Measurements from ENCODE around the gene UBTD1. TPM values are rescaled to one million over a fixed set of nuclear protein-coding genes. Genes with fewer than 3 reads are reported as not detected.
A peak's percentile ranks its signal among the peaks of the same experiment; 100 is the strongest.

The UBTD1 gene
- polyA plus RNA-seq, 4 donors = 1.1 to 7.6 (median 4.8) TPM

DNA sequence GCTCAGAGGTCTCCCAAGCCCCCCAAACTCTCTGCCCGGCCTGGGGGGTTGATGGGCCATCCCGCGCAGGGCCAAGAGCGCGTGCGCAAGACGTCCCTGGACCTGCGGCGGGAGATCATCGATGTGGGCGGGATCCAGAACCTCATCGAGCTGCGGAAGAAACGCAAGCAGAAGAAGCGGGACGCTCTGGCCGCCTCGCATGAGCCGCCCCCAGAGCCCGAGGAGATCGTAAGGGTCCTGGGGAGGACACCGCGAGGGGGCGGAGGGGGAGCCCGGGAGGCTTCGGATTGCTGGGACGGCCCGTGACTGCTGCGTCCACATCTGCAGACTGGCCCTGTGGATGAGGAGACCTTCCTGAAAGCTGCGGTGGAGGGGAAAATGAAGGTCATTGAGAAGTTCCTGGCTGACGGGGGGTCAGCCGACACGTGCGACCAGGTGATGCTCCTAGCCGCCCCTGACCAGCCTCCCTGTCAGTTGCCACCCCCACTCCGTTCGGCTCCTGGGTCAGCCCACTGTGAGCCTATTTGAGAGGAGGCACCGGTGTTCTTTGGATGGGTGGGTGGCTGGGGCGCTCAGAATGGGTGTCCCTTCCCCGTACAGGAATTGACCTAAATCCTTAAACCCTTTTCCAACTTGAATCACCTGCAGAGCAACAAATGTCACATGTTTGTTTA is 79.6 kb downstream of the UBTD1 start:
- H3K4me3 ChIP-seq (ENCODE audit: low read depth in 1 of 3, low read length in 3 of 3) = peak overlapping the region in 1 of 3 donors; percentile 5
- DNase-seq = no peak
- H3K27me3 ChIP-seq (ENCODE audit: control insufficient read depth in 3 of 3, insufficient read depth in 3 of 3, low read length in 3 of 3) = peaks cover 0 to 14% (median 0%) of the 10 kb centered on the region in 3 donors
- H3K27ac ChIP-seq (ENCODE audit: low read depth in 1 of 3, low read length in 2 of 3) = no peak overlapping the region
- H3K4me1 ChIP-seq (ENCODE audit: control insufficient read depth in 3 of 3, insufficient read depth in 2 of 3, low read depth in 1 of 3, low read length in 2 of 3) = no peaks in the 10 kb centered on the region
- no peaks in the 10 kb centered on the region for H3K9me3 ChIP-seq (ENCODE audit: control insufficient read depth in 2 of 2, insufficient read depth in 1 of 2, low read depth in 1 of 2, low read length in 1 of 2)
- WGBS, 3 donors = 67 to 82% (median 77%) methylated on average over 40 of the region's 40 CpGs
- H3K36me3 ChIP-seq (ENCODE audit: control insufficient read depth in 3 of 3, insufficient read depth in 2 of 3, low read depth in 1 of 3, low read length in 3 of 3) = no peaks in the 10 kb centered on the region
- FAIRE-seq = no peak

DNA sequence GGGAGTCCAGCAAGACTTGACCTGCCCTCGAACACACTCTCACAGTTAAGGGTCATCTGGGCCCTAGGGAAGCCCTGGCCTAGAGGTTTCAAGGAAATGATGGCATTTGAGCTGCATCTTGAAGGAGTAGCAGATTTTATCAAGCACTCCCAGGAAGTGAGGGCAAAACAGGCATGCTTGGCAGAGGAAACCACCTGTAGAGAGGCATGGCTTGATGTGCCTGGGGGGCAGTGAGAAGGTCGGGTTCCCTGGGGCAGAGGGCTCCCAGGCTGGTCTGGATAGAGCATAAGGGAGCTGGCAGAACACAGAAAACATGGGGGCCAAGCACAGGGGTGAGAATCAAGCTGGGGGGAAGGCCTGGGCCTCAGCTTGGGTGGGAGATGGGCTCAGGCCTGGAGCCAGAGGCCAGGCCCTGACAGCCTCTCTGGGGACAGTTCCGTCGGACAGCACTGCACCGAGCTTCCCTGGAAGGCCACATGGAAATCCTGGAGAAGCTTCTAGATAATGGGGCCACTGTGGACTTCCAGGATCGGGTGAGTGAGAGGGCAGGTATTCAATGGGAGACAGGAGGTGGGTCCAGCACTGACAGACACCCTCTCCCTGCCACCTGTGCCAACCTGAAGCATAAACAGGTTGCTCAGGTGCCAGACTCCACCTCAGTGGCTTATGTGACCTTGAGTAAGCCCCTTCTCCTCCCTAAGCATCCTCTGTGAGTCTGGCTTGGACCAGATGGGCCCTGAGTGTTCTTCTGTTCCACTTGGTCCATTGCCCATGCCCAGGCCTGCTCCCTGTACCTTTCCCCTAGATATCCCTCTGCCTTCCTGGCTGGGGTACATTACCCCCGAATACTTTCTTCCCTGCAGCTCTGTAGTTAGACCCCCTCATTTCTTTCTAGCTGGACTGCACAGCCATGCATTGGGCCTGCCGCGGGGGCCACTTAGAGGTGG is 82.0 kb downstream of the UBTD1 start:
- H3K27ac ChIP-seq (ENCODE audit: low read depth in 1 of 3, low read length in 2 of 3) = no peak overlapping the region
- H3K36me3 ChIP-seq (ENCODE audit: control insufficient read depth in 3 of 3, insufficient read depth in 2 of 3, low read depth in 1 of 3, low read length in 3 of 3) = no peaks in the 10 kb centered on the region
- DNase-seq (no peak), FAIRE-seq (no peak)
- no peaks in the 10 kb centered on the region for H3K9me3 ChIP-seq (ENCODE audit: control insufficient read depth in 2 of 2, insufficient read depth in 1 of 2, low read depth in 1 of 2, low read length in 1 of 2)
- no peak overlapping the region for H3K4me3 ChIP-seq (ENCODE audit: low read depth in 1 of 3, low read length in 3 of 3)
- H3K27me3 ChIP-seq (ENCODE audit: control insufficient read depth in 3 of 3, insufficient read depth in 3 of 3, low read length in 3 of 3) = peaks cover 0 to 14% (median 0%) of the 10 kb centered on the region in 3 donors
- peaks cover 0 to 13% (median 0%) of the 10 kb centered on the region in 3 donors for H3K4me1 ChIP-seq (ENCODE audit: control insufficient read depth in 3 of 3, insufficient read depth in 2 of 3, low read depth in 1 of 3, low read length in 2 of 3)
- 84 to 94% (median 86%) methylated on average over 9 of the region's 9 CpGs for WGBS, 3 donors

DNA sequence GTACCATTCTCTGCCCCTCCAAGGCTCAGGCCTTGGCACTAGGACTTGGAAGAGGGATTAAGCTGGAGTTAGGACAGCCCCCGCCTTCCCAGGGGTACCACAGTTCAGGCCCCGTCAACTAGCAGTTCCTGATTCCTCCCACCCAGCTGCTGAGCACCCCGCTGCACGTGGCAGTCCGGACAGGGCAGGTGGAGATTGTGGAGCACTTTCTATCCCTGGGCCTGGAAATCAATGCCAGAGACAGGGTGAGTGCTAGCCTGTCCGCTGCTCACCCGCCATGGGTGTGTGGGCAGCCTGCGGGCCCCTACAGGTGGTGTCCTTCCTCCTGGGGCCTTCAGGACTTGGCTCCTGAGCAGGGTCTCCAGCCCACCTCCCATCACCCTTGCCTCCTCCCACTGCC is 83.4 kb downstream of the UBTD1 start:
- WGBS, 3 donors = 85 to 92% (median 89%) methylated on average over 7 to 8 of the region's 8 CpGs
- Histone ChIP-seq H3K9me3 (ENCODE audit: control insufficient read depth in 2 of 2, insufficient read depth in 1 of 2, low read depth in 1 of 2, low read length in 1 of 2) (no peaks in the 10 kb centered on the region), H3K27ac (ENCODE audit: low read depth in 1 of 3, low read length in 2 of 3) (no peak overlapping the region), H3K27me3 (ENCODE audit: control insufficient read depth in 3 of 3, insufficient read depth in 3 of 3, low read length in 3 of 3) (peaks cover 0 to 14% (median 0%) of the 10 kb centered on the region in 3 donors), H3K36me3 (ENCODE audit: control insufficient read depth in 3 of 3, insufficient read depth in 2 of 3, low read depth in 1 of 3, low read length in 3 of 3) (no peaks in the 10 kb centered on the region), H3K4me1 (ENCODE audit: control insufficient read depth in 3 of 3, insufficient read depth in 2 of 3, low read depth in 1 of 3, low read length in 2 of 3) (peaks cover 0 to 13% (median 0%) of the 10 kb centered on the region in 3 donors), H3K4me3 (ENCODE audit: low read depth in 1 of 3, low read length in 3 of 3) (no peak overlapping the region)
- DNase-seq (no peak), FAIRE-seq (no peak)

DNA sequence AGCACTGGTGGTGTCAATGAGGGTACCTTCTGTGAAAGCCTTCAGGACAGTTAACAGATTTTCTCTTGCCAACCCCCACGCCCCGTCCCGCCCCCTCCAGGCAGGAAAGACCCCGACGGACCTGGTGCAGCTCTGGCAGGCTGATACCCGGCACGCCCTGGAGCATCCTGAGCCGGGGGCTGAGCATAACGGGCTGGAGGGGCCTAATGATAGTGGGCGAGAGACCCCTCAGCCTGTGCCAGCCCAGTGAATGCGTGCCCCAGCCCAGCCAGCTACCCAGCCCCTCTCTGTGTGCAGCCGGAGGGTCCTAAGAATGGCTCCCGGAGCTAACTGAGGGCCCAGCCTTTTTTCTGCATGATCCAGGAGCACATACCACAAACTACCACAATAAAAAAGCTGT is 84.8 kb downstream of the UBTD1 start:
- Histone ChIP-seq H3K27me3 (ENCODE audit: control insufficient read depth in 3 of 3, insufficient read depth in 3 of 3, low read length in 3 of 3) (peaks cover 0 to 1% (median 0%) of the 10 kb centered on the region in 3 donors), H3K9me3 (ENCODE audit: control insufficient read depth in 2 of 2, insufficient read depth in 1 of 2, low read depth in 1 of 2, low read length in 1 of 2) (no peaks in the 10 kb centered on the region), H3K4me1 (ENCODE audit: control insufficient read depth in 3 of 3, insufficient read depth in 2 of 3, low read depth in 1 of 3, low read length in 2 of 3) (peaks cover 0 to 13% (median 0%) of the 10 kb centered on the region in 3 donors), H3K36me3 (ENCODE audit: control insufficient read depth in 3 of 3, insufficient read depth in 2 of 3, low read depth in 1 of 3, low read length in 3 of 3) (no peaks in the 10 kb centered on the region), H3K4me3 (ENCODE audit: low read depth in 1 of 3, low read length in 3 of 3) (no peak overlapping the region), H3K27ac (ENCODE audit: low read depth in 1 of 3, low read length in 2 of 3) (no peak overlapping the region)
- WGBS, 3 donors = 81 to 92% (median 85%) methylated on average over 13 of the region's 13 CpGs
- FAIRE-seq = no peak
- DNase-seq = no peak

DNA sequence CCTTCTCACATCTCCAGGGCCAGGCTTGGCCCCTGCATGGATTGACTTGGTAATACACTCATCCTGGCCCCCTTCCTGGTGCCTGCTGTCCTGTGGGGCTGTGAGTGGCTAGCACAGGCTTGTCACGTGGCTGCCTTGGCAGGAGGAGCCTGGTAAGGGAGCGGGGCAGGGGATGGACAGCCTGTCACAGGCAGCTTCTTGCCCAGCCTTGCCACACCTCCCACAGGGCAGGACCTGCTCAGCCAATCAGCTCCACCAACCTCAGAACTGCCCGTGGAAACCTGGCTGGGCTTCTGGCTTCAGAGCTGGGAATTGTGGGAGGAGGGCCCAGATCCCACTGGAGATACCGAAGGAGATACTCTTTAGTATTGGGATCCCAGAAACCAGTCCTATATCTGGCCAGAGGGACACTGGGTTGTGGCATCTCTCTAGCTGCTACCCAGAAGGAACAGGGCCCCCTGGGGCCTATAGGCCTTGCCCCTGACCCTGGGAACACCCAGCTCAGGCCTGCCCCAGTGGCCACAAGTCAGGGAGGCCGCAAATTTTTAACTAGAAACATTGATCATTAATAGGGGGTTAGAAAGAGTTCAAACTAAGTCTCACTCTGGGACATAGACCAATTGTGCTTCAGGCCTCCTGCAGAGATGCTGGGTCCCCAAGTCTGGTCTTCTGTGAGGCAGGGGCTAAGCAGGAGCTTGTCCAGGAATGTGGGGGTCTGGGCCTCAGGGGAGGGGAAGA is 85.5 kb downstream of the UBTD1 start, which contains the start of gene HOGA1:
Gene HOGA1, plus strand, starts transcription at position 330 of the 738 bp plus-strand sequence. Its CDS starts 315 bp downstream, at position 645.
- H3K9me3 ChIP-seq (ENCODE audit: control insufficient read depth in 2 of 2, insufficient read depth in 1 of 2, low read depth in 1 of 2, low read length in 1 of 2) = no peaks in the 10 kb centered on the region
- H3K36me3 ChIP-seq (ENCODE audit: control insufficient read depth in 3 of 3, insufficient read depth in 2 of 3, low read depth in 1 of 3, low read length in 3 of 3) = no peaks in the 10 kb centered on the region
- WGBS, 3 donors = 45 to 59% (median 45%) methylated on average over 5 of the region's 5 CpGs
- H3K27ac ChIP-seq (ENCODE audit: low read depth in 1 of 3, low read length in 2 of 3) = no peak within 1 kb of the TSS
- H3K4me3 ChIP-seq (ENCODE audit: low read depth in 1 of 3, low read length in 3 of 3) = no peak within 1 kb of the TSS
- peak; percentile 24 to 67 for DNase-seq
- peaks cover 0 to 16% (median 0%) of the 10 kb centered on the region in 3 donors for H3K4me1 ChIP-seq (ENCODE audit: control insufficient read depth in 3 of 3, insufficient read depth in 2 of 3, low read depth in 1 of 3, low read length in 2 of 3)
- H3K27me3 ChIP-seq (ENCODE audit: control insufficient read depth in 3 of 3, insufficient read depth in 3 of 3, low read length in 3 of 3) = no peaks in the 10 kb centered on the region
- FAIRE-seq = no peak

DNA sequence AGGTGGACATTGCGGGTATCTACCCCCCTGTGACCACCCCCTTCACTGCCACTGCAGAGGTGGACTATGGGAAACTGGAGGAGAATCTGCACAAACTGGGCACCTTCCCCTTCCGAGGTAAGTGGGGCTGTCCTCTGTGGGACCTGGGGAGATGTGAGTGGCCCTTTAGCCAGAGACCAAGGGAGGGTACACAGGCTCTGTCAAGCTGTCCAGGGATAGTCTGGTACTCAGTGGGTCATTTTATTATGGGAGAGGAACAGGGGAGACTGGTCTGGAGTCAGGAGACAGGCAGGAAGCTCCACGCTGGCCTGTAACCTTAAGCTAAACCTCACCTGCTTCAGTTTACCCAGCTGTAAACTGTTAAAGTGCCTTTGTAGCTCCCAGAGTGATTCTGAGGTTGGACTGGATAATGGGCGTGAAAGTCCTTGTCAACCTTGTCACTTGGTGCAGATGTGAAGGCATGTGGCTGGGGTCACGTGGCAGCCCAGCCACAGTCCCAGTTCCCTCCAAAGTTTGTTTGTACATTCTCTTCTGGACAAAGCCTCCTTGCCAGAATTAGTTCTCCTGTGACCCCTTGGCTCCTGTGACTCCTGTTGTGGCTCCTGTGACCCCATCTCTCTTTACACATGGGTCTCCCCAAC is 86.2 kb downstream of the UBTD1 start:
- Histone ChIP-seq H3K4me3 (ENCODE audit: low read depth in 1 of 3, low read length in 3 of 3) (no peak overlapping the region), H3K9me3 (ENCODE audit: control insufficient read depth in 2 of 2, insufficient read depth in 1 of 2, low read depth in 1 of 2, low read length in 1 of 2) (no peaks in the 10 kb centered on the region), H3K27ac (ENCODE audit: low read depth in 1 of 3, low read length in 2 of 3) (no peak overlapping the region), H3K27me3 (ENCODE audit: control insufficient read depth in 3 of 3, insufficient read depth in 3 of 3, low read length in 3 of 3) (no peaks in the 10 kb centered on the region), H3K36me3 (ENCODE audit: control insufficient read depth in 3 of 3, insufficient read depth in 2 of 3, low read depth in 1 of 3, low read length in 3 of 3) (no peaks in the 10 kb centered on the region), H3K4me1 (ENCODE audit: control insufficient read depth in 3 of 3, insufficient read depth in 2 of 3, low read depth in 1 of 3, low read length in 2 of 3) (peaks cover 0 to 18% (median 0%) of the 10 kb centered on the region in 3 donors)
- FAIRE-seq = no peak
- WGBS, 3 donors = 81 to 86% (median 81%) methylated on average over 5 of the region's 5 CpGs
- DNase-seq = no peak

DNA sequence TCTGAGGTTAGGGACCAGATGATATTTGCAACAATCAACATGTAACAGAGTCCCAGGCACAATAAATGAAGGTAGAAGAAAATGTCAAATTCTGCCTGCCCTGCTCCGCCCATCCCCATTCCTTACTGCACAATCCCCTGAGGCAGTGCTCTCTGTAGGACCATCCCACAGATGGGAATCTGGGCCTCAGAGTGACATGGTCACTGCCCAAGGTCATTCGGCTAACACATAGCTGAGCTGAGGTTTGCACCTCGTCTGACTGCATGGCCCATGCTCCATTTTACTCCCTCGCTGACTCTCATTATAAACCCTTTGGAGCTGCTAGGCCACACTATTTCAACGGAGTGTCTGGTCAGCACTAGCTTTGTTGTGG is 86.7 kb downstream of the UBTD1 start:
- 86 to 91% (median 87%) methylated on average over 5 of the region's 5 CpGs for WGBS, 3 donors
- H3K27me3 ChIP-seq (ENCODE audit: control insufficient read depth in 3 of 3, insufficient read depth in 3 of 3, low read length in 3 of 3) = no peaks in the 10 kb centered on the region
- no peaks in the 10 kb centered on the region for H3K9me3 ChIP-seq (ENCODE audit: control insufficient read depth in 2 of 2, insufficient read depth in 1 of 2, low read depth in 1 of 2, low read length in 1 of 2)
- no peak overlapping the region for H3K4me3 ChIP-seq (ENCODE audit: low read depth in 1 of 3, low read length in 3 of 3)
- H3K27ac ChIP-seq (ENCODE audit: low read depth in 1 of 3, low read length in 2 of 3) = no peak overlapping the region
- peaks cover 0 to 18% (median 0%) of the 10 kb centered on the region in 3 donors for H3K4me1 ChIP-seq (ENCODE audit: control insufficient read depth in 3 of 3, insufficient read depth in 2 of 3, low read depth in 1 of 3, low read length in 2 of 3)
- H3K36me3 ChIP-seq (ENCODE audit: control insufficient read depth in 3 of 3, insufficient read depth in 2 of 3, low read depth in 1 of 3, low read length in 3 of 3) = peaks cover 0 to 3% (median 0%) of the 10 kb centered on the region in 3 donors
- no peak for DNase-seq
- FAIRE-seq = no peak
